IPS-11a (cell line): ENCODE results near the gene LSP1.

Experiments used
- H3K4me3 ChIP-seq: one replicate; pipeline ENCODE4 v1.5.1; 2013; ENCODE audit warnings: low read depth, low read length, control low read depth

LSP1 gene

GRCh38 chr11:1824221-1825038 is 28.5 kb upstream of the LSP1 start:
- no peak overlapping the region for H3K4me3 ChIP-seq

DNA sequence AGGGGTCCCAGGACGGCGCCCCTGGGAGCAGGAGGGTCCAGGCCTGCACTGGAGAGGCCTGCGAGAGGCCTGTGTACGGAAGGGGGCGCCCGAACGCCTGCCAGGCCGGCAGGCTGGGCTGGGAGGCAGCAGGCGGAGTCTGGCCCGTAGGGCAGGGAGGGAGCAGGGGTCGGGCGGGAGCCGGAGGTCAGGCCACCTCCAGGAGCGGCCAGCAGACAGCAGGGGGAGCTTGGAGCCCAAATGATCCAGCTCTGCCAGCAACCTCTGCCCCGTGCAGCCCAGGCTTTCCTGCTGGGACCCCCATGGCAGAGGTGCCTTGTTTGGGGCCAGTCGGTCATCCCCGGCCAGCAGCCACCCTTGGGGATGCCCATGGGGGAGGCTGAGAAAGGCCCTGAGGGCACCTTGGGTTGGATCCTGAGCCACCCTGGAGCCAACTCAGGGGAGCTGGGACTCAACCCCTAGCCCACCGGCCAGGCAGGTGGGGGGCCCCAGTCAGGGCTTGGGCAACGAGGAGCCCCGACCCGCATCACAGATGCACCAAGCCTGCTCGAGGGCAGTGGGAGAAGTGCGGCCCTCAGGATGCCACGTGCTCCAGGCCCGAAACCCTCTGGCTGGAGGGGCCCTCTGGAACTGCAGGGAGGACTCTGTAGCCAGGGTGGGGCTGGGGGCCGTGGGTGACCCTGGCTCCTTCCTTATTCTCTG is 27.7 kb upstream of the LSP1 start:
- H3K4me3 ChIP-seq, result no peak overlapping the region

GRCh38 chr11:1825785-1826451 is 27.0 kb upstream of the LSP1 start:
- no peak overlapping the region for H3K4me3 ChIP-seq

- H3K4me3 ChIP-seq, result no peak overlapping the region
Observed at GRCh38 chr11:1826552-1827094, 26.3 kb upstream of the LSP1 start.

GRCh38 chr11:1827095-1827813 is 25.6 kb upstream of the LSP1 start:
- no peak overlapping the region for H3K4me3 ChIP-seq

DNA sequence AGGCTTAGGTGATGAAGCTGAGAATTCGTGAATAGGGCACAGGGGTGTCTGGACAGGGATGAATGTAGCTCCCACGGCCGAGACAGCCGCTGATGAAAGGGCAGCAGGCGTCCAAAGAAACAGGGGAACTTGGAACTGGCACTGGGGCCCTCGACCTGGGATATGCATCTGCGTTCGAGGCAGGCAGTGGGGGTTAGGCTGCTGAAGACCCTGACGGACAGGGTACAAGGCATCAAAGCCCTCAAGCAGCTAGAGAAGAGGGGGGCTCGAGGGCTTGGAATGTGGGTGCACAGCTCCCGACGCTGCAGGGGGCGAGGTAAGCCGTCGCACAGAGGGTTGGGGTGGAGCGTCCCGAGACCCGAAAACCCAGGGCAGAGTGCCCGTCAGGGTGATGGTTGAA is 25.0 kb upstream of the LSP1 start:
- H3K4me3 ChIP-seq, result no peak overlapping the region

DNA sequence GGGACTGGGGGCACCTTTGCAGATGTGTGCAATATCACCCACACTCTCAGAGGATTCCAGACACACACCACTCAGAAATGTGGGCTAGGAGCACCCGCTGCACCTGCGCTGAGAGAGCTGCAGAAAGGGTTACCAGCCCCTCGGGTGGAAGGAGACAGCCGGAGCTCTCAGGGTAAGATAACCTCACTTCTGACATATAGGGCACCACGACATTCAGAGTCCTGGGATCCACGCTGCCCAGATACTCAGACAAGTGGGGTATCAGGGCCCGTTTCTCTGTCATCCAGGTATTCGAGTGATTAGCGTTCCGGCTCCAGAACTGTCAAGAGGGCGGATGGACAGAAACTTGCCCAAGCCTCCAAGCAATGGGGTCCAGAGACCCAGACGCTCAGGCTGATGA is 24.3 kb upstream of the LSP1 start:
- H3K4me3 ChIP-seq, result no peak overlapping the region

GRCh38 chr11:1829039-1829820 is 23.7 kb upstream of the LSP1 start:
- no peak overlapping the region for H3K4me3 ChIP-seq

GRCh38 chr11:1830004-1830321 is 22.9 kb upstream of the LSP1 start:
- no peak overlapping the region for H3K4me3 ChIP-seq

DNA sequence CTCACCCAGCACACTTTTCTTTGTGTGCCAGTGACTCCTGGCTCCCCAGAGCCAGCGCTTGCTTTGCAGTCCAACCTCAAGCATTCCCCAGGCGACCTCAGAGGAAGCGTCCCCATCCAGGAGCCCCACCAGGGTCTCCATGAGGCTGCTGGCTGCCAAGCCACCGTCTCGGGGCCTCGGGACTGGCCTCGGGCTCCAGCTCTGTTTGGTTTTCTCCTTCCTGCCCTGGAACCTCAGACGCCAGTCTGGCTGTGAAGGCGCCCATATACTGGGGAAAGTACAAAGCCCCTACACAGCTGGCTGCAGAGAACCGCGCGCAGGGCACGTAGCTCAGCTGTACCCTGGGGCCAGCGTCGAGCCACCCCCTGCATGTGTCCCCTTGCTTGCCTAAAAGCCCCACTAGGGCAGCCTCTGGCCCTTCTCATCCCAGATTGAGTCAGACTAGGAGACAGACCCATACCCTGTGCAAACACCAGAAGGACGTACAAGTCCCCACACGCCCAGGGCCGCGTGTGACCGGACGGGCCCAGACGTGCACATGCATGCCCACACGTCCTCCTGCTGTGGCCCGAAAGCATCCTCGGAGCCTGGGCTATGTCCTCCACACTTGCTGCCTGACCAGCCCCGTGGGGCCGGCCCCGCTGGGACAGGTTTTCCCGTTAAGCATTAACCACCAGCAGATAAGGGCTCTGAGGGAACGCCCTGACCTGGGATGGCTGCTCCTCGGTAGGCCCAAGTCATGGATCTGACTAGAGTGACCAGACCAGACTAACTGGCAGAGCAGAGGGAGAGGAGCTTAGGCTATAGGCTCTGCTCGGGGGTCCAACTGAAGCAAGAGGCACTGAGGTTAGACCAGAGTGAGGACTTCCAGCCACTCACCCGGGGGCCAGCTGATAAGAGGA is 22.3 kb upstream of the LSP1 start:
- H3K4me3 ChIP-seq, result no peak overlapping the region

- H3K4me3 ChIP-seq, result no peak overlapping the region
Observed at GRCh38 chr11:1831338-1832210, 21.3 kb upstream of the LSP1 start.

GRCh38 chr11:1832211-1832919 is 20.5 kb upstream of the LSP1 start:
- peak overlapping the region; percentile 13 for H3K4me3 ChIP-seq

GRCh38 chr11:1832920-1833295 is 20.0 kb upstream of the LSP1 start:
- H3K4me3 ChIP-seq, result no peak overlapping the region

DNA sequence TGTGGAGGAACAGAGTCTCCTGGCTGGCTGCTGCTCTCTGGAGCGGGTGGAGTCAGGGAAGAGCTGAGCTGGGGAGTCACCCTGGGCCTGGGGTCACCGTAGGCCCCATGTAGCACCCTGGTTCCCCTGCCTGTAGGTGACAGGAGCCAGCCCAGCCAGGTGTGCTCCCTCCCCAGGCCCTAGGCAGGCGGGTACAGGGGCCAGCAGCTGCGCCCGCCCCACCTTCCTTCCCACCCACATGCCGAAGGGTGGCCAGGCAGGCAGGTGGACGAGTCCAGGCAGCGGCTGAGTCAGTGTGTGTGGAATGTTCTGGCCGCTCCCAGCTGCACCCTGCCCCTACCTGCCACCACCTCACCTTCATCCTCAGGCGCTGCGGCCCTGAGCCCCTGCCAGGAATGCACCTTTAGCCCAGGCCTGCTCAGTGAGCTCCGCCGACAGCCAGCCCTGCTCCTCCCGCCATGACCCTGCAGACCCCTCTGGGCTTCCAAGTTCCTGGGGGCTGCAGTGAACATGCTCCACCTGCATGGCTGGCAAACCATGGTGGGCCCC is 18.7 kb upstream of the LSP1 start:
- H3K4me3 ChIP-seq, result no peak overlapping the region

GRCh38 chr11:1834779-1835670 is 17.9 kb upstream of the LSP1 start, which contains the start of gene SYT8:
Gene SYT8, plus strand, starts transcription at chr11:1834990. Its CDS starts 116 bp downstream, at chr11:1835106.
- H3K4me3 ChIP-seq, result no peak within 1 kb of the TSS

GRCh38 chr11:1835671-1836010 is 17.2 kb upstream of the LSP1 start:
- H3K4me3 ChIP-seq, result no peak overlapping the region
